SW480 (cell line): ENCODE results near the gene SLC24A3.

Experiments used
- DNase-seq: peaks from one replicate; pipeline ENCODE4 v3.0.0-alpha.2; 2016; ENCODE audit warnings: low spot score

The SLC24A3 gene

GRCh38 chr20:19679900-19680495 lies 467.6 kb downstream of the SLC24A3 start:
- DNase-seq = no peak

- DNase-seq = no peak
These were observed 469.8 kb downstream of the SLC24A3 start for GRCh38 chr20:19682249-19682648.

GRCh38 chr20:19683188-19683587 lies 470.7 kb downstream of the SLC24A3 start:
- no peak for DNase-seq

GRCh38 chr20:19683822-19684221 lies 471.4 kb downstream of the SLC24A3 start:
- DNase-seq = no peak

DNA sequence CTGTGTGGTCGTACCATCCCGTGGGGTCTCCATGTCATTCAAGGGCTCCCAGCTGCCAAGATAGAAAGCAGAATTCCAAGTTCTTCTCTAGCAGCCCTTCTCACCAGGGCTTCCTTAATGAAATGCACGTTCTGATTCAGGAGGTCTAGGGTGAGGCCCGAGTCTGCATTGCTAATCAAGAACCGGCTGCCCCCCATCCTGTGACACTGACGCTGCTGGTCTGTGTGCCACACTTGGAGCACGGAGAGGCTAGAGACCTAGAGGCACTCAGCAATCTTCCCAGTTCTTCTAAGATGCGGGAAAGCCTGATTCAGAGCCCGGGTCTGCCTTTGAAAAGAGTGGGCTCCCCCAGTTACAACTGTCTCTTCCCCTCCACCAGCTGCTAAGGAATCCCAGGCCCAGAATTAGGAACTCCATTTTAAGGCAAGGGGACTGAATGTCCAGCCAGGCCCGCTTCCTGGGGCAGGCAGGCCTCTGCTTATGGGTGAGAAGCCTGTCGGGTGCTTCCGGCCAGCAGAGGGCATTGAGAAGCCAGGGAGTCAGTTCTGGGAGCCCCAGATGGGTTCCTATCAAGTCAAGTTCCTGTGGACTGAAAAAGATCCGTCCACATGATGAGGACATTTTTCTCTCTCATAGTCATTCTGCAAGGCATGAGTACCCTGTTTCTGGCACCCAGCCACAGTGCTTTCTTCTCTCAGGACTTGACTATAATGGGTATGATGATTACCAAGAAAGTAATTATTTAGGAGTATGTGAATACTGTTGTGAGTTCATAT lies 475.8 kb downstream of the SLC24A3 start:
- DNase-seq = peak; percentile 66

GRCh38 chr20:19690462-19690861 lies 478.0 kb downstream of the SLC24A3 start:
- no peak for DNase-seq

DNA sequence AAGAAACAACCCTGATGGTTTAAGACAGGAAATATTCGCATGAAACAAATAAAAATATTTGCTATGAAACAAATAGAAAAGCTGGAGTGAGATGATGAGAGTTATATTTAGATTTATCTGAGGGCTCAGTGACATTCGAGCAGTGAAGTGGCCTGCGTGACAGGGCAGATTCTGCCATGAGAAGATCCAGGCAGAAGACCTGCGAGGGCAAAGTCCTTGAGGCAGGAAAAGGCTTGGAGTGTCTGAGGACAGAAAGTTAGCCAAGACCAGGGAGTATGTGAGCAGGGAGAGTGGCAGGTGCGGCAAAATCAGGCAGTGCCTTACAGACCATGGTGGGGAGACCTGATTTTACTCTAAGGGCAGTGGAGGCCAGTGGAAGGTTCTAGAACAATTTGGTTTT lies 478.7 kb downstream of the SLC24A3 start:
- DNase-seq = no peak

DNA sequence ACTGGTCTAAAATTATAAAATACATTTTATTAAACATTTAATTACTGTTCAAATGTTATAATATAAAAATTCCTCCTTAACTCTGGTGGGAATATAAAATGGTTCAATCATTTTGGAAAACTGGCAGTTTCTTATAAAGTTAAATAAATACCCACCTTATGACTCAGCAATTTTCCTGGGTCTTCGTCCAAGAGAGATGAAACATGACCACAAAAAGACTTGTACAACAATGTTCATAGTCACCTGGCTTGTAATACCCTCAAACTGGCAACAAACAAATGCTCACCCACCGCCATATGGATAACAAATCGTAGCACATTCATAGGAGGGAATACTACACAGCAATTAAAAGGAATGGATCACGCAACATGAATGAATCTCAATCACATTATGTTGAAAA lies 479.7 kb downstream of the SLC24A3 start:
- no peak for DNase-seq

GRCh38 chr20:19692685-19693119 lies 480.3 kb downstream of the SLC24A3 start:
- peak; percentile 46 for DNase-seq

- DNase-seq = no peak
These were observed 481.1 kb downstream of the SLC24A3 start for GRCh38 chr20:19693508-19693907.

DNA sequence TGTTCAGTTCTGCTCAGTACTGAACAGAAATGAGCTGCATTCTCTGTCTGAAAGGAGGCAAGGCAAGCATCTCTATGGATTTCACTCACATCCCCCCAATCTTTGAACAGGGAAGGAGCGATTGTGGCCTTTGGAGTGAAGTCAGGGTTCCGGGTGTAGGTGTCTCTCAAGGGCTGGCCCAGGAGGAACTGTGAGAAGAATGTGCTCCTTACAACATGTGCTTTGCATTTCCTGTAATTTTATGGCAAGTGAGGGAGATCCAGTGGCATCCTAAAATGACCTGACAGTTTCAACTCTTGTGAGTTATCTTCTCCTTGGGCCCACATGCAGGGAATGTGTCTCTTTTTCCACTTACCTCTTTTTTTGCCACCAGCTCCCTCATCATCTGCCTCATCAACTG lies 482.6 kb downstream of the SLC24A3 start:
- DNase-seq = no peak

GRCh38 chr20:19696620-19697019 lies 484.2 kb downstream of the SLC24A3 start:
- DNase-seq = no peak

GRCh38 chr20:19697415-19697814 lies 485.0 kb downstream of the SLC24A3 start:
- no peak for DNase-seq

- DNase-seq = peak; percentile 62
These were observed 486.9 kb downstream of the SLC24A3 start for GRCh38 chr20:19699180-19699971.

DNA sequence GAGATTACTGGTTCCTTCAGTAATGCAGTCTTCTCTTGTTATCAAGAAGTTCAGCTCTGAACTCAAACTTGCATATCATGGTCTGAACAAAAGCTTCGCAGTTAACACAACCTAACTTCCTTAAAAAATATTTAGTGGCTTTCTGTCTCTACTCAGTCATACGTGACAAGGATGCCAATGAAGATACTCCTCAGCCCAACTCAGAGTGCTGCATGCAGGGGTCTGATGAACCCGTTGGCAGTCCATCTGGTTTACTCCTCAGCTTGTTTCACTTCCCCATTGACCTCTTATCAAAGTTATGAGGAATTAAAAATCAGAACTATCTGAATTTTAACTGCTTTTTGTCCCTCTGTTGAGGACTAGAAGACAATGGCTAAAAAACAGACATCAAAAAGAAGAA lies 489.0 kb downstream of the SLC24A3 start:
- DNase-seq = no peak

GRCh38 chr20:19706463-19706862 lies 494.0 kb downstream of the SLC24A3 start:
- DNase-seq = no peak

DNA sequence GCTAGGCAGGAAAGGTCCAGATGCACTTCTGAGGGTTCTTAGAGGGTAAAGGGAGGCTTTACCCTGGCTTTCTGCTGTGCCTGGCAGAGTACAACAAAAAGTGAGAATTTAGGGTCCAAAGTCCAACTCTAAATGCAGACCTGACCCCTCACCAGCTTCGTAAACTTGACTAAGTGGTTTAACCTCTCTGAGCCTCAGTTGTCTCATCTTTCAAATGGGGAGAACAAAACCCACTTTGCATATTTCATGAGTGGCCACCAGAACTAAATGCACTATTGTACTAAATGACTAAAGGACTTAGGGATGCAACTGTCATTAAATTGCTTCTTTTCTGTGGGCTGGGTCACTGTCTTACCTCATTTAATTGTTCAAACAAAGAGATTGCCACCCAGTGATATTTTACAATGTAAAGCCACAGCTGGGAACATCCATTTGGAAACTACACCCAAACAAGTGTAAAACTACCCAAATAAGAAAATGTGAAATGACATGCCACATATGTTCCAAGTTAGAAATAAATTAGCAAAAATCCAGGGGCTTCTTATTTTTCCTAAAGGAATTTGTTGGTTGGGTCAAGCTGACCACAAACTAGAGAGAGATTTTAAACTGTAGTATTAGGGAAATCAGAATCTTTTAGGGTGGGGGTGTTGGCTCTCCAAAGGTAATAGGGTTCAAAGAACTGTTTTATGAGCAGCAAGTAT lies 497.3 kb downstream of the SLC24A3 start:
- no peak for DNase-seq

DNA sequence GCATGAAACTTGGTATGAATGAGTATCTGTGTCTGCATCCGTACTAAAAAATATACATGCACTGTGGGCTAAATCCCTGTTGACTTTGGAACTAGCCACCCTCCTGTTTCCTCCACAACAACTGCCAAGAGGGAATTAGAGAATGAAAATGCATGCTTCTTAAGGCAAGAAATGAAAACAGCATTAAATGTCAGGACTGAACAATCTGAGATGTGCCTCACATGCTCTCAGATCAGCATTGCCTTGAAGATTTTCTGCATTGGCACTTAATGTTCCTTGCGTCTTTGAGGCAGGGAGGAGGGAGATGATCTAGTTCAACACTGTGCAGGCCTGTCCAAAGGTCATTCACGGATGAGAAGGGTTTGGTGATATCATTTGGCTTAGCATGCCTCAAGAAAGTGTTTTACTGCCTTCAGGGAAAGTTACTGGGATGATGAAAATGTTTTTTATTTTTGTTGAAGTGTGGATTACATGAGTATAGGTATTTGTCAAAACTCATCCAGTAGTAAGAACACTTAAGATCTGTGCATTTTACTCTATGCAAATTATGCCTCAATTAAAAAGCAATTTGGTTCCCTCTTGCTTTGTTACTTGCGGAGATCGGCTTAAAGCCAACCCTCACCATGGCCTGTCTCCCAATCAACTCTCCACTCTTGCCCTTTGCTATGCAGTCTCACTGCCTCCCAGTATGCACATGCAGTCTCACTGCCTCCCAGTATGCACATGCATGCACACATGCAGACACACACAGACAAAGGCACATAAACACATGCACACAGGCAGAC lies 498.1 kb downstream of the SLC24A3 start:
- no peak for DNase-seq

DNA sequence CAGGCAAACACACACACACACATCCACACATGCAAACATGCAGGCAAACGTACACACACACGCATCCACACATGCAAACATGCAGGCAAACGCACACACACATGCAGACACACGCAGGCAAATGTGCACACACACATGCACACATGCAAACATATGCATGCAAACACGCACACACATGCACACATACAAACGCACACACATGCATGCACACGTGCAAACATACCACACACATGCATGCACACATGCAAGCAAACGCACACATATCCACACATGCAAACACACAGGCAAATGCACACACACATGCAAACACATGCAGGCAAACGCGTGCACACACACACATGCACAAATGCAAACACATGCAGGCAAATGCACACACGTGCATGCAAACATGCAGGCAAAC lies 498.7 kb downstream of the SLC24A3 start:
- DNase-seq = no peak

- DNase-seq = peak; percentile 32
These were observed 500.3 kb downstream of the SLC24A3 start for GRCh38 chr20:19712721-19713260.
